Neural progenitor cell (in vitro differentiated cells): ENCODE data around the gene SRSF12.

Experiments
- CTCF ChIP-seq: fragments of 200-600 bp; sonication (generic); IDR thresholded peaks from 2 replicates; pipeline ENCODE4 v1.5.1; 2017; ENCODE audit warnings: antibody characterized with exemption, mild to moderate bottlenecking
- EZH2 ChIP-seq: fragments of 200-600 bp; sonication (generic); IDR thresholded peaks from 2 replicates; pipeline ENCODE4 v1.6.1; 2017; ENCODE audit warnings: antibody characterized with exemption, mild to moderate bottlenecking, moderate library complexity
- EZH2phosphoT487 ChIP-seq: fragments of 200-600 bp; sonication (generic); IDR thresholded peaks from 2 replicates; pipeline ENCODE4 v1.6.1; 2017; ENCODE audit warnings: antibody characterized with exemption

GRCh38 chr6:89145091-89145955 is 27.5 kb upstream of the SRSF12 start:
- no peak for TF ChIP-seq CTCF
- no peak for TF ChIP-seq EZH2
- TF ChIP-seq EZH2phosphoT487, result no peak
